ENCODE measurements around the gene PRSS22. TPM values are rescaled to one million over a fixed set of nuclear protein-coding genes. Genes with fewer than 3 reads are reported as not detected.
A peak's percentile ranks its signal among the peaks of the same experiment; 100 is the strongest.

Gene PRSS22
- polyA plus RNA-seq, 1 donor: 0.63 TPM

- Histone ChIP-seq H3K4me3 (ENCODE audit: low read length) (no peak overlapping the region), H3K9me3 (ENCODE audit: control insufficient read depth, low read depth, low read length) (no peaks in the 10 kb centered on the region), H3K27ac (ENCODE audit: low read length) (no peak overlapping the region), H3K27me3 (ENCODE audit: control insufficient read depth, insufficient read depth, low read length) (no peaks in the 10 kb centered on the region), H3K4me1 (ENCODE audit: control insufficient read depth, insufficient read depth, low read length) (peaks cover 20% of the 10 kb centered on the region), H3K36me3 (ENCODE audit: control insufficient read depth, insufficient read depth, low read length) (peaks cover 11% of the 10 kb centered on the region)
- WGBS (ENCODE audit: insufficient coverage, low lambda C conversion rate): no CpG with 5 or more reads among the region's 13 CpGs
- no peak for DNase-seq
These were observed 41.6 kb upstream of the PRSS22 start for GRCh38 chr16:2899564-2900072.

GRCh38 chr16:2898831-2899563 lies 41.0 kb upstream of the PRSS22 start:
- peak; percentile 57 to 74 for DNase-seq
- Histone ChIP-seq H3K4me1 (ENCODE audit: control insufficient read depth, insufficient read depth, low read length) (peaks cover 19% of the 10 kb centered on the region), H3K27ac (ENCODE audit: low read length) (no peak overlapping the region), H3K36me3 (ENCODE audit: control insufficient read depth, insufficient read depth, low read length) (peaks cover 11% of the 10 kb centered on the region), H3K9me3 (ENCODE audit: control insufficient read depth, low read depth, low read length) (no peaks in the 10 kb centered on the region), H3K4me3 (ENCODE audit: low read length) (no peak overlapping the region), H3K27me3 (ENCODE audit: control insufficient read depth, insufficient read depth, low read length) (no peaks in the 10 kb centered on the region)
- WGBS (ENCODE audit: insufficient coverage, low lambda C conversion rate): no CpG with 5 or more reads among the region's 10 CpGs

GRCh38 chr16:2897110-2897509 lies 39.1 kb upstream of the PRSS22 start:
- Histone ChIP-seq H3K36me3 (ENCODE audit: control insufficient read depth, insufficient read depth, low read length) (peaks cover 11% of the 10 kb centered on the region), H3K9me3 (ENCODE audit: control insufficient read depth, low read depth, low read length) (no peaks in the 10 kb centered on the region), H3K4me3 (ENCODE audit: low read length) (no peak overlapping the region), H3K4me1 (ENCODE audit: control insufficient read depth, insufficient read depth, low read length) (peaks cover 15% of the 10 kb centered on the region), H3K27ac (ENCODE audit: low read length) (no peak overlapping the region), H3K27me3 (ENCODE audit: control insufficient read depth, insufficient read depth, low read length) (no peaks in the 10 kb centered on the region)
- no peak for DNase-seq
- no CpG with 5 or more reads among the region's 7 CpGs for WGBS (ENCODE audit: insufficient coverage, low lambda C conversion rate)

- no peaks in the 10 kb centered on the region for H3K27me3 ChIP-seq (ENCODE audit: control insufficient read depth, insufficient read depth, low read length)
- no peak overlapping the region for H3K4me3 ChIP-seq (ENCODE audit: low read length)
- WGBS (ENCODE audit: insufficient coverage, low lambda C conversion rate): no CpG with 5 or more reads among the region's 19 CpGs
- peaks cover 15% of the 10 kb centered on the region for H3K4me1 ChIP-seq (ENCODE audit: control insufficient read depth, insufficient read depth, low read length)
- no peaks in the 10 kb centered on the region for H3K9me3 ChIP-seq (ENCODE audit: control insufficient read depth, low read depth, low read length)
- H3K36me3 ChIP-seq (ENCODE audit: control insufficient read depth, insufficient read depth, low read length): peaks cover 11% of the 10 kb centered on the region
- no peak for DNase-seq
- no peak overlapping the region for H3K27ac ChIP-seq (ENCODE audit: low read length)
These were observed 38.6 kb upstream of the PRSS22 start for GRCh38 chr16:2896480-2897010.

- H3K4me1 ChIP-seq (ENCODE audit: control insufficient read depth, insufficient read depth, low read length): peaks cover 15% of the 10 kb centered on the region
- H3K9me3 ChIP-seq (ENCODE audit: control insufficient read depth, low read depth, low read length): no peaks in the 10 kb centered on the region
- no peak for DNase-seq
- H3K4me3 ChIP-seq (ENCODE audit: low read length): no peak overlapping the region
- peaks cover 11% of the 10 kb centered on the region for H3K36me3 ChIP-seq (ENCODE audit: control insufficient read depth, insufficient read depth, low read length)
- H3K27me3 ChIP-seq (ENCODE audit: control insufficient read depth, insufficient read depth, low read length): no peaks in the 10 kb centered on the region
- WGBS (ENCODE audit: insufficient coverage, low lambda C conversion rate): no CpG with 5 or more reads among the region's 4 CpGs
- no peak overlapping the region for H3K27ac ChIP-seq (ENCODE audit: low read length)
These were observed 37.8 kb upstream of the PRSS22 start for GRCh38 chr16:2895813-2896212.

GRCh38 chr16:2894231-2894630 lies 36.3 kb upstream of the PRSS22 start:
- H3K4me3 ChIP-seq (ENCODE audit: low read length): no peak overlapping the region
- H3K4me1 ChIP-seq (ENCODE audit: control insufficient read depth, insufficient read depth, low read length): peaks cover 15% of the 10 kb centered on the region
- DNase-seq: no peak
- H3K27me3 ChIP-seq (ENCODE audit: control insufficient read depth, insufficient read depth, low read length): no peaks in the 10 kb centered on the region
- H3K36me3 ChIP-seq (ENCODE audit: control insufficient read depth, insufficient read depth, low read length): peaks cover 11% of the 10 kb centered on the region
- H3K27ac ChIP-seq (ENCODE audit: low read length): no peak overlapping the region
- no CpG with 5 or more reads among the region's 31 CpGs for WGBS (ENCODE audit: insufficient coverage, low lambda C conversion rate)
- no peaks in the 10 kb centered on the region for H3K9me3 ChIP-seq (ENCODE audit: control insufficient read depth, low read depth, low read length)

- WGBS (ENCODE audit: insufficient coverage, low lambda C conversion rate): no CpG with 5 or more reads among the region's 18 CpGs
- Histone ChIP-seq H3K4me1 (ENCODE audit: control insufficient read depth, insufficient read depth, low read length) (peaks cover 9% of the 10 kb centered on the region), H3K27me3 (ENCODE audit: control insufficient read depth, insufficient read depth, low read length) (no peaks in the 10 kb centered on the region), H3K4me3 (ENCODE audit: low read length) (peak overlapping the region; percentile 68), H3K36me3 (ENCODE audit: control insufficient read depth, insufficient read depth, low read length) (no peaks in the 10 kb centered on the region), H3K27ac (ENCODE audit: low read length) (no peak overlapping the region), H3K9me3 (ENCODE audit: control insufficient read depth, low read depth, low read length) (peaks cover 3% of the 10 kb centered on the region)
- DNase-seq: no peak
These were observed 26.1 kb upstream of the PRSS22 start for GRCh38 chr16:2884041-2884451.

GRCh38 chr16:2883458-2883908 lies 25.5 kb upstream of the PRSS22 start:
- no CpG with 5 or more reads among the region's 31 CpGs for WGBS (ENCODE audit: insufficient coverage, low lambda C conversion rate)
- Histone ChIP-seq H3K9me3 (ENCODE audit: control insufficient read depth, low read depth, low read length) (peaks cover 3% of the 10 kb centered on the region), H3K27ac (ENCODE audit: low read length) (peak overlapping the region; percentile 89), H3K36me3 (ENCODE audit: control insufficient read depth, insufficient read depth, low read length) (no peaks in the 10 kb centered on the region), H3K4me1 (ENCODE audit: control insufficient read depth, insufficient read depth, low read length) (peaks cover 9% of the 10 kb centered on the region), H3K4me3 (ENCODE audit: low read length) (peak overlapping the region; percentile 68), H3K27me3 (ENCODE audit: control insufficient read depth, insufficient read depth, low read length) (no peaks in the 10 kb centered on the region)
- no peak for DNase-seq

GRCh38 chr16:2882650-2883457 lies 24.9 kb upstream of the PRSS22 start, which contains the start of gene FLYWCH2:
Gene FLYWCH2 (plus strand): TSS chr16:2883215. CDS start chr16:2896450, 13,235 bp downstream.
- Histone ChIP-seq H3K36me3 (ENCODE audit: control insufficient read depth, insufficient read depth, low read length) (no peaks in the 10 kb centered on the region), H3K4me3 (ENCODE audit: low read length) (peak within 1 kb of the TSS; percentile 68), H3K9me3 (ENCODE audit: control insufficient read depth, low read depth, low read length) (peaks cover 3% of the 10 kb centered on the region), H3K27ac (ENCODE audit: low read length) (peak within 1 kb of the TSS; percentile 89), H3K4me1 (ENCODE audit: control insufficient read depth, insufficient read depth, low read length) (peaks cover 9% of the 10 kb centered on the region), H3K27me3 (ENCODE audit: control insufficient read depth, insufficient read depth, low read length) (no peaks in the 10 kb centered on the region)
- DNase-seq: peak; percentile 97 to 99
- no CpG with 5 or more reads among the region's 73 CpGs for WGBS (ENCODE audit: insufficient coverage, low lambda C conversion rate)
